Neural cell (in vitro differentiated cells): Measurements from ENCODE around the gene KIAA1958. TPM values are rescaled to one million over a fixed set of nuclear protein-coding genes. Genes with fewer than 3 reads are reported as not detected.

Experiments
- H2AFZ ChIP-seq: fragments of 200-600, 300-800 bp; sonication (generic), shearing (Covaris generic); 2 replicates; pipeline ENCODE4 v1.6.0; 2014; ENCODE audit warnings: low read depth, mild to moderate bottlenecking, antibody characterized with exemption, low read length, moderate library complexity
- H3F3A ChIP-seq: fragments of 200-600 bp; shearing (Covaris generic); 2 replicates; pipeline ENCODE4 v1.6.1; 2016; ENCODE audit warnings: mild to moderate bottlenecking, moderate library complexity, mixed read lengths, antibody characterized with exemption, low read length; ENCODE audit not compliant: insufficient read depth, poor library complexity, severe bottlenecking
- H3K27ac ChIP-seq: fragments of 200-600, 300-800 bp; sonication (generic), shearing (Covaris generic); 2 replicates; pipeline ENCODE4 v1.5.1; 2014; ENCODE audit warnings: mild to moderate bottlenecking, low read length, moderate library complexity
- H3K27me3 ChIP-seq: fragments of 300-800, 200-600 bp; sonication (generic), shearing (Covaris generic); 2 replicates; pipeline ENCODE4 v1.6.0; 2014; ENCODE audit warnings: mild to moderate bottlenecking, low read depth, low read length, moderate library complexity; ENCODE audit not compliant: insufficient read depth
- H3K36me3 ChIP-seq: fragments of 300-800, 200-600 bp; sonication (generic), shearing (Covaris generic); 2 replicates; pipeline ENCODE4 v1.5.1; 2014; ENCODE audit warnings: mild to moderate bottlenecking, antibody characterized with exemption, low read length, moderate library complexity; ENCODE audit not compliant: insufficient read depth
- H3K4me2 ChIP-seq: fragments of 300-800, 200-600 bp; sonication (generic), shearing (Covaris generic); 2 replicates; pipeline ENCODE4 v1.6.0; 2014; ENCODE audit warnings: mild to moderate bottlenecking, low read length
- H3K4me3 ChIP-seq: fragments of 300-800, 200-600 bp; sonication (generic), shearing (Covaris generic); 2 replicates; pipeline ENCODE4 v1.5.1; 2014; ENCODE audit warnings: mild to moderate bottlenecking, low read length, moderate library complexity
- H3K79me2 ChIP-seq: fragments of 200-600 bp; shearing (Covaris generic); replicated peaks from 2 replicates; pipeline ENCODE4 v1.6.0; 2014; ENCODE audit warnings: mild to moderate bottlenecking, low read length, moderate library complexity; ENCODE audit not compliant: insufficient read depth
- H3K9ac ChIP-seq: fragments of 300-800, 200-600 bp; sonication (generic), shearing (Covaris generic); 2 replicates; pipeline ENCODE4 v1.6.1; 2016; ENCODE audit warnings: mild to moderate bottlenecking, low read length, mixed read lengths
- H3K9me2 ChIP-seq: fragments of 200-600 bp; shearing (Covaris generic); 2 replicates; pipeline ENCODE4 v1.6.1; 2016; ENCODE audit warnings: mild to moderate bottlenecking, low read length, mixed read lengths; ENCODE audit not compliant: insufficient read depth
- H3K9me3 ChIP-seq: fragments of 200-600, 300-800 bp; sonication (generic), shearing (Covaris generic); 2 replicates; pipeline ENCODE4 v1.6.1; 2016; ENCODE audit warnings: mild to moderate bottlenecking, mixed run types, low read length, moderate library complexity, mixed read lengths
- H4K20me1 ChIP-seq: fragments of 200-600 bp; shearing (Covaris generic); 2 replicates; pipeline ENCODE4 v1.6.1; 2016; ENCODE audit warnings: mild to moderate bottlenecking, mixed run types; ENCODE audit not compliant: insufficient read depth
- EP300 ChIP-seq: fragments of 450-650 bp; conservative IDR thresholded peaks from 2 replicates; pipeline ENCODE4 v1.6.1; 2014; ENCODE audit warnings: antibody characterized with exemption, mild to moderate bottlenecking, moderate library complexity; ENCODE audit not compliant: poor library complexity, severe bottlenecking
- EZH2 ChIP-seq: fragments of 200-600, 300-800 bp; shearing (Covaris generic), sonication (generic); IDR thresholded peaks from 2 replicates; pipeline ENCODE4 v1.6.1; 2014; ENCODE audit warnings: antibody characterized with exemption, low read length, borderline replicate concordance, mild to moderate bottlenecking; ENCODE audit not compliant: insufficient read depth, poor library complexity, severe bottlenecking
- MXI1 ChIP-seq: fragments of 450-650 bp; conservative IDR thresholded peaks from 2 replicates; pipeline ENCODE4 v1.6.1; 2014; ENCODE audit warnings: antibody characterized with exemption, mild to moderate bottlenecking; ENCODE audit not compliant: poor library complexity, severe bottlenecking
- POLR2AphosphoS5 ChIP-seq: IDR thresholded peaks from 2 replicates; pipeline ENCODE4 v1.6.1; 2012
- RAD21 ChIP-seq: fragments of 450-650 bp; conservative IDR thresholded peaks from 2 replicates; pipeline ENCODE4 v1.6.1; 2014; ENCODE audit warnings: antibody characterized with exemption, mild to moderate bottlenecking, moderate library complexity
- SMC3 ChIP-seq: fragments of 450-650 bp; conservative IDR thresholded peaks from 2 replicates; pipeline ENCODE4 v1.6.1; 2014; ENCODE audit warnings: antibody characterized with exemption, mild to moderate bottlenecking, moderate library complexity; ENCODE audit not compliant: poor library complexity
- TAF1 ChIP-seq: IDR thresholded peaks from 2 replicates; pipeline ENCODE4 v1.6.1; 2012; ENCODE audit warnings: low read depth
- polyA plus RNA-seq: library from polyadenylated mRNA; depleted of rRNA; stranded (reverse); fragments of >200 nt; gene quantifications from 2 replicates; pipeline ENCODE4 v1.2.3, GENCODE V29; 2014
- TF ChIP-seq, protein P1 (sequence below): fragments of 450-650 bp; IDR thresholded peaks from 2 replicates; pipeline ENCODE4 v1.5.1; 2014; ENCODE audit warnings: antibody characterized with exemption, mild to moderate bottlenecking, moderate library complexity; ENCODE audit not compliant: poor library complexity, severe bottlenecking
- TF ChIP-seq, protein P2 (sequence below): IDR thresholded peaks from 2 replicates; pipeline ENCODE4 v1.6.1; 2012; ENCODE audit warnings: borderline replicate concordance

The KIAA1958 gene
- polyA plus RNA-seq, 1 donor from 2014 or later, result 8.4 TPM

DNA sequence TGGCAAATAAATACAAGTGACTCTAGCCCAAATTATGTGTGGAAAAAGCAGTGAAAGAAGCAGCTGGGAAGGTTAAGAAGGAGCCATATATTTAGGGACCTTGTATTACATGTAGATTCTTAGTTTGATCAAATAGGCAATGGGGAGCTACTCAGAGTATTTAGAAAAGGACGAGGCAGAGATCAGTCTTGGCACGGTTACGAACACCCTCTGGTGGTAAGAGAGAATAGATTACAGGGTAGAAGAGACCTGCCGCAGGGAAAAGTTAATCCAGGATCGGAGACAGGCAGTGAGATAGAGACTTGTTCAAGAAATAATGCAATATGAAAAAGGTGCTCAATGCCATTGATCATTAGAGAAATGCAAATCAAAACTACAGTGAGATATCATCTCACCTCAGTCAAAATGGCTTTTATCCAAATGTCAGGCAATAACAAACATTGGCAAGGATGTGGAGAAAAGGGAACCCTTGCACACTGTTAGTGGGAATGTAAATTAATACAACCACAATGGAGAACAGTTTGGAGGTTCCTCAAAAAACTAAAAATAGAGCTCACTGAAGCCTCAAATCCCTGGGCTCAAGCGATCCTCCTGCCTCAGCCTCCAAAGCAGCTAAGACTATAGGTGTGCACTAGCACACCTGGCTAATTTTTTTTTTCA, 219.3 kb downstream of the KIAA1958 start:
- Histone ChIP-seq H3K36me3 (no peaks in the 10 kb centered on the region), H3K27ac (no peak overlapping the region), H3F3A (no peaks in the 10 kb centered on the region), H3K4me2 (no peak overlapping the region), H3K4me3 (no peak overlapping the region), H4K20me1 (no peaks in the 10 kb centered on the region), H3K9me2 (no peaks in the 10 kb centered on the region), H3K9me3 (no peaks in the 10 kb centered on the region), H3K9ac (no peak overlapping the region), H3K79me2 (peaks cover 7% of the 10 kb centered on the region), H2AFZ (no peak overlapping the region), H3K27me3 (no peaks in the 10 kb centered on the region)
- TF ChIP-seq, protein P1, sequence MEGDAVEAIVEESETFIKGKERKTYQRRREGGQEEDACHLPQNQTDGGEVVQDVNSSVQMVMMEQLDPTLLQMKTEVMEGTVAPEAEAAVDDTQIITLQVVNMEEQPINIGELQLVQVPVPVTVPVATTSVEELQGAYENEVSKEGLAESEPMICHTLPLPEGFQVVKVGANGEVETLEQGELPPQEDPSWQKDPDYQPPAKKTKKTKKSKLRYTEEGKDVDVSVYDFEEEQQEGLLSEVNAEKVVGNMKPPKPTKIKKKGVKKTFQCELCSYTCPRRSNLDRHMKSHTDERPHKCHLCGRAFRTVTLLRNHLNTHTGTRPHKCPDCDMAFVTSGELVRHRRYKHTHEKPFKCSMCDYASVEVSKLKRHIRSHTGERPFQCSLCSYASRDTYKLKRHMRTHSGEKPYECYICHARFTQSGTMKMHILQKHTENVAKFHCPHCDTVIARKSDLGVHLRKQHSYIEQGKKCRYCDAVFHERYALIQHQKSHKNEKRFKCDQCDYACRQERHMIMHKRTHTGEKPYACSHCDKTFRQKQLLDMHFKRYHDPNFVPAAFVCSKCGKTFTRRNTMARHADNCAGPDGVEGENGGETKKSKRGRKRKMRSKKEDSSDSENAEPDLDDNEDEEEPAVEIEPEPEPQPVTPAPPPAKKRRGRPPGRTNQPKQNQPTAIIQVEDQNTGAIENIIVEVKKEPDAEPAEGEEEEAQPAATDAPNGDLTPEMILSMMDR, result peak; percentile 51
- TF ChIP-seq RAD21, result peak; percentile 57
- TF ChIP-seq, protein P2, sequence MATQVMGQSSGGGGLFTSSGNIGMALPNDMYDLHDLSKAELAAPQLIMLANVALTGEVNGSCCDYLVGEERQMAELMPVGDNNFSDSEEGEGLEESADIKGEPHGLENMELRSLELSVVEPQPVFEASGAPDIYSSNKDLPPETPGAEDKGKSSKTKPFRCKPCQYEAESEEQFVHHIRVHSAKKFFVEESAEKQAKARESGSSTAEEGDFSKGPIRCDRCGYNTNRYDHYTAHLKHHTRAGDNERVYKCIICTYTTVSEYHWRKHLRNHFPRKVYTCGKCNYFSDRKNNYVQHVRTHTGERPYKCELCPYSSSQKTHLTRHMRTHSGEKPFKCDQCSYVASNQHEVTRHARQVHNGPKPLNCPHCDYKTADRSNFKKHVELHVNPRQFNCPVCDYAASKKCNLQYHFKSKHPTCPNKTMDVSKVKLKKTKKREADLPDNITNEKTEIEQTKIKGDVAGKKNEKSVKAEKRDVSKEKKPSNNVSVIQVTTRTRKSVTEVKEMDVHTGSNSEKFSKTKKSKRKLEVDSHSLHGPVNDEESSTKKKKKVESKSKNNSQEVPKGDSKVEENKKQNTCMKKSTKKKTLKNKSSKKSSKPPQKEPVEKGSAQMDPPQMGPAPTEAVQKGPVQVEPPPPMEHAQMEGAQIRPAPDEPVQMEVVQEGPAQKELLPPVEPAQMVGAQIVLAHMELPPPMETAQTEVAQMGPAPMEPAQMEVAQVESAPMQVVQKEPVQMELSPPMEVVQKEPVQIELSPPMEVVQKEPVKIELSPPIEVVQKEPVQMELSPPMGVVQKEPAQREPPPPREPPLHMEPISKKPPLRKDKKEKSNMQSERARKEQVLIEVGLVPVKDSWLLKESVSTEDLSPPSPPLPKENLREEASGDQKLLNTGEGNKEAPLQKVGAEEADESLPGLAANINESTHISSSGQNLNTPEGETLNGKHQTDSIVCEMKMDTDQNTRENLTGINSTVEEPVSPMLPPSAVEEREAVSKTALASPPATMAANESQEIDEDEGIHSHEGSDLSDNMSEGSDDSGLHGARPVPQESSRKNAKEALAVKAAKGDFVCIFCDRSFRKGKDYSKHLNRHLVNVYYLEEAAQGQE, result no peak
- no peak for TF ChIP-seq EP300
- TF ChIP-seq EZH2, result no peak
- no peak for TF ChIP-seq TAF1
- TF ChIP-seq POLR2AphosphoS5, result no peak
- no peak for TF ChIP-seq MXI1
- TF ChIP-seq SMC3, result peak; percentile 57

DNA sequence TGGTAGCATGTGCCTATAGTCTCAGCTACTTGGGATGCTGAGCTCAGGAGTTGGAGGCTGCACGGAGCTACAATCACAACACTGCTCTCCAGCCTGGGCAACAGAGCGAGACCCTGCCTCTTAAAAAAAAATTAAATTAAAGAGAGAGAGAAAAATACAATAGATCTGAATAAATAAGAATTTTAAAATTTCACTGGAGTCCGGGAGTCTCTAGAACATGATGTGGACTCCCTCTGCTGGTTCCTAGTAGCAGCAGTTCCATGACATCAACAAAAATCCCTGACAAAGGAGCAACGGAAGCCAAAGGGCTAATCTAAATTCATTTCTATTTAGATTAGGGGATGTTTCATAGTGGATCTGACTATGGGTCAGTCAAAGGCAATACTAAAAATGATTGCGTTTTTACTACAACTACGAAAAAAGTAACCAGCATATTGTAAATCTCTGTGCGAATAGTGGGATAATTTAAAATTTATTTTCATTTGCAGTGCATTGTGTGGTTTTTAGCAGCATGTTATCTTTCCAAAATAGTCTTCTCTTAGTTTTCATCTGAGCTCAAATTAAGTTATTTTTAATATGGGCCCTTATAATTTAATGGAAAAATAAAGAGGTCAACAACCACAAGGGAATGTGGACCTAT, 224.5 kb downstream of the KIAA1958 start:
- no peak overlapping the region for H3K4me3 ChIP-seq
- H4K20me1 ChIP-seq, result no peaks in the 10 kb centered on the region
- no peak overlapping the region for H3K27ac ChIP-seq
- peaks cover 25% of the 10 kb centered on the region for H3K79me2 ChIP-seq
- H3F3A ChIP-seq, result no peaks in the 10 kb centered on the region
- TF ChIP-seq, protein P2, result no peak
- TF ChIP-seq POLR2AphosphoS5 (no peak), SMC3 (peak; percentile 66), RAD21 (peak; percentile 68), EP300 (no peak), TAF1 (no peak)
- TF ChIP-seq, protein P1, result peak; percentile 72
- no peak overlapping the region for H3K9ac ChIP-seq
- no peaks in the 10 kb centered on the region for H3K27me3 ChIP-seq
- no peaks in the 10 kb centered on the region for H3K9me2 ChIP-seq
- no peak overlapping the region for H2AFZ ChIP-seq
- no peaks in the 10 kb centered on the region for H3K36me3 ChIP-seq
- H3K9me3 ChIP-seq, result no peaks in the 10 kb centered on the region
- H3K4me2 ChIP-seq, result no peak overlapping the region
